22Rv1 (cell line): Measurements from ENCODE around the gene PSMA8.

Source experiments
- CTCF ChIP-seq: fragments of 450-650 bp; IDR thresholded peaks from 2 replicates; pipeline ENCODE4 v1.5.1; 2017; ENCODE audit warnings: mild to moderate bottlenecking
- ZFX ChIP-seq: fragments of 450-650 bp; IDR thresholded peaks from 2 replicates; pipeline ENCODE4 v1.6.1; 2017; ENCODE audit warnings: antibody characterized with exemption, borderline replicate concordance

DNA sequence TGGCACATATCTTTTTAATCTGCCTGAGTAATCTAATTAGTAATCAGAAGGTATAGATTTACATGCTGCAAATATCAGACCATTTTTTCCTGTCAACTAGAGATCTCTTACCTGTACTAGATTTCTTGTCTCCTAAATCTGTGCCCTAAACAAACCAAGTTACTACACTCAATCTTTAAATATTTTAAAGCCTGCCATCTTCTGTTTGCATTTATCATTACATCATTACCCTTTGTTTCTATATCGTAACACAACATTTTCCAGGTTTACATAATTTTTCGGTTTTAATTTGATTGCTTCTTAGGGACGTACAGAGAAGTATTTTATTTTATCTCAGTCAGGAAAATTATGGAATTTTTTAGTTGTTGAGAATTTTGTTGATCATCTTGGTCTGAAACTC, 25.7 kb downstream of the PSMA8 start:
- TF ChIP-seq CTCF: peak; percentile 45
- TF ChIP-seq ZFX: no peak
